Esophagus (tissue), 2 donors: Measurements from ENCODE around the gene ATP12A. TPM values are rescaled to one million over a fixed set of nuclear protein-coding genes. Genes with fewer than 3 reads are reported as not detected.
A peak's percentile ranks its signal among the peaks of the same experiment; 100 is the strongest.

ENCODE experiments used
- H3K27ac ChIP-seq, 2 donors: one replicate each; pipeline ENCODE4 v1.5.1; 2013; ENCODE audit warnings: low read depth in 2 of 2, mild to moderate bottlenecking in 2 of 2, inconsistent platforms in 1 of 2, low read length in 1 of 2, moderate library complexity in 1 of 2
- H3K27me3 ChIP-seq, 2 donors: one replicate each; pipeline ENCODE4 v1.6.1; 2013; ENCODE audit warnings: low read length in 2 of 2, control low read depth in 1 of 2, mild to moderate bottlenecking in 1 of 2; ENCODE audit not compliant: insufficient read depth in 2 of 2, control insufficient read depth in 1 of 2
- H3K36me3 ChIP-seq, 2 donors: one replicate each; pipeline ENCODE4 v1.6.1; 2013; ENCODE audit warnings: low read length in 1 of 2; ENCODE audit not compliant: control insufficient read depth in 2 of 2, insufficient read depth in 2 of 2
- H3K4me1 ChIP-seq, 2 donors: one replicate each; pipeline ENCODE4 v1.6.1; 2013; ENCODE audit warnings: low read length in 1 of 2; ENCODE audit not compliant: control insufficient read depth in 2 of 2, insufficient read depth in 2 of 2
- H3K4me3 ChIP-seq, 2 donors: one replicate each; pipeline ENCODE4 v1.5.1; 2013; ENCODE audit warnings: low read length in 2 of 2, mild to moderate bottlenecking in 2 of 2, low read depth in 1 of 2, moderate library complexity in 1 of 2
- H3K9me3 ChIP-seq, 2 donors: one replicate each; pipeline ENCODE4 v1.6.1; 2013; ENCODE audit warnings: mild to moderate bottlenecking in 2 of 2, low read depth in 1 of 2, low read length in 1 of 2, moderate library complexity in 1 of 2; ENCODE audit not compliant: control insufficient read depth in 2 of 2, insufficient read depth in 1 of 2
- WGBS, 2 donors: extraction: QIAGEN DNeasy Blood & Tissue Kit; methylation state at CpG; one replicate each; pipeline ENCODE4 v1.1.7; 2013; 5-methylcytosine and 5-hydroxymethylcytosine counted together
- polyA plus RNA-seq, 2 donors: library from polyadenylated mRNA; stranded (reverse); fragments of 200-250 nt; gene quantifications; one replicate each; pipeline ENCODE4 v1.2.3, GENCODE V29; 2013
- donor health status: healthy with polysubstance abuse.
- donor health status: Bipolar disorder and iron deficiency.

Gene ATP12A
- polyA plus RNA-seq, 2 donors: 0.81 to 1.8 TPM

- Histone ChIP-seq H3K36me3 (no peaks in the 10 kb centered on the region), H3K4me1 (no peaks in the 10 kb centered on the region), H3K27me3 (no peaks in the 10 kb centered on the region), H3K9me3 (no peaks in the 10 kb centered on the region), H3K27ac (no peak overlapping the region), H3K4me3 (no peak overlapping the region)
- 69 to 85% methylated on average over 5 of the region's 5 CpGs for WGBS, 2 donors
Observed at GRCh38 chr13:24661713-24662112, 18.5 kb upstream of the ATP12A start.

- H3K4me3 ChIP-seq: no peak overlapping the region
- 79 to 90% methylated on average over 2 of the region's 2 CpGs for WGBS, 2 donors
- H3K27ac ChIP-seq: no peak overlapping the region
Observed at GRCh38 chr13:24662195-24663088, 17.8 kb upstream of the ATP12A start.

GRCh38 chr13:24663089-24663395, 17.2 kb upstream of the ATP12A start:
- Histone ChIP-seq H3K36me3 (no peaks in the 10 kb centered on the region), H3K4me3 (no peak overlapping the region), H3K27ac (no peak overlapping the region), H3K9me3 (no peaks in the 10 kb centered on the region), H3K4me1 (no peaks in the 10 kb centered on the region), H3K27me3 (no peaks in the 10 kb centered on the region)
- WGBS, 2 donors: 81 to 84% methylated on average over 4 of the region's 4 CpGs

More at GRCh38 chr13:24662195-24663088, 17.8 kb upstream of the ATP12A start:
- Histone ChIP-seq H3K36me3 (no peaks in the 10 kb centered on the region), H3K27me3 (no peaks in the 10 kb centered on the region), H3K4me1 (no peaks in the 10 kb centered on the region), H3K9me3 (no peaks in the 10 kb centered on the region)

DNA sequence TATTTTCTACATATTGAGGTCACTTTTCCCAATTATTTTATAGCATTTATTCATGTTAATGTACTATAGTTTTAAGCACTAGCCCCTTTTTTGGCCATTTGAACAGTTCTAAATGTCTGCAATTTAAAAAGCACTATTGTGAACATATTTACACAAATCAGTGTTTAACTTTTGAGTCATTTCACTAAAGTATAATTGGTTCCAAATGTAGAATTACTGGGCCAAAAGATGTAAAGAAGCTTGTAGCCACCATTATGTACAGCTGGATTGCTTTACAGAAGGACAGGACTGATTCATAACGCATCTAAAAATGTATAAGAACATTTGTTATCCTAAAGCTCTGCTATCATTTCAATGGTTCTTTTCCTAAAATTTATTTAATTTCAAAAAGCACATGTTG, 16.6 kb upstream of the ATP12A start:
- 82 to 88% methylated on average over 1 of the region's 1 CpG for WGBS, 2 donors
- Histone ChIP-seq H3K36me3 (no peaks in the 10 kb centered on the region), H3K27ac (no peak overlapping the region), H3K4me1 (peaks cover 0 to 3% of the 10 kb centered on the region in 2 donors), H3K9me3 (no peaks in the 10 kb centered on the region), H3K27me3 (no peaks in the 10 kb centered on the region), H3K4me3 (no peak overlapping the region)

DNA sequence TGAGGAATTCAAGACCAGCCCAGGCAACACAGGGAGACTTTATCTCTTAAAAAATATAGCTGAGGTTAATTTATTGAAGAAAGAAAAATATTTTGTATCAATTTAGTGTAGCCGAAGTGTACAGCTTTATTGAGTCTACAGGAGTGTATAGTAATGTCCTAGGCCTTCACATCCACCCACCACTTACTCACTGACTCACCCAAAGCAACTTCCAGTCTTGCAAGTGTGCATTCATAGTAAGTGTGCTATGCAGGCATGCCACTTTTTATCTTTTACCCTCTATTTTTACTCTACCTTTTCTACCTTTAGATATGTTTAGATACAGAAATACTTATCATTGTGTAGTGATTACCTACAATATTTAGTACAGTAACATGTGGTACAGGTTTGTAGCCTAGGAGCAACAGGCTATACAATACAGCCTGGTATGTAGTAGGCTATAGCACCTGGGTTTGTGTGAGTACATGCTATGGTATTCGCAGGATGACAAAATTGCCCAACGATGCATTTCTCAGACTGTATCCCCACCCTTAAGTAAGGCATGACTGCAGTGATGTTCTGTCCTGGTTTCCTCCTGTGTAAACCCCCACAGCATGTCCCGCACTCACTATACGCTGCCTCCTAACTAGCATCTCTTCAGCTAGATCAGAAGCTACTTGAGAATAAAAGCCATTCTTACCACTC, 15.3 kb upstream of the ATP12A start:
- Histone ChIP-seq H3K27me3 (no peaks in the 10 kb centered on the region), H3K36me3 (no peaks in the 10 kb centered on the region), H3K4me3 (no peak overlapping the region), H3K4me1 (peaks cover 0 to 6% of the 10 kb centered on the region in 2 donors), H3K9me3 (no peaks in the 10 kb centered on the region), H3K27ac (peak overlapping the region in 1 of 2 donors; percentile 8)
- 68 to 85% methylated on average over 5 of the region's 5 CpGs for WGBS, 2 donors

GRCh38 chr13:24668511-24668910, 11.7 kb upstream of the ATP12A start:
- Histone ChIP-seq H3K36me3 (no peaks in the 10 kb centered on the region), H3K4me3 (no peak overlapping the region), H3K27ac (peak overlapping the region in 1 of 2 donors; percentile 38), H3K4me1 (peaks cover 0 to 6% of the 10 kb centered on the region in 2 donors), H3K27me3 (no peaks in the 10 kb centered on the region), H3K9me3 (no peaks in the 10 kb centered on the region)
- WGBS, 2 donors: 83 to 85% methylated on average over 4 of the region's 4 CpGs

GRCh38 chr13:24668955-24669582, 11.1 kb upstream of the ATP12A start:
- H3K27me3 ChIP-seq: no peaks in the 10 kb centered on the region
- H3K9me3 ChIP-seq: no peaks in the 10 kb centered on the region
- H3K4me3 ChIP-seq: no peak overlapping the region
- WGBS, 2 donors: 65 to 76% methylated on average over 5 of the region's 5 CpGs
- H3K27ac ChIP-seq: peak overlapping the region in 1 of 2 donors; percentile 82
- peaks cover 0 to 6% of the 10 kb centered on the region in 2 donors for H3K4me1 ChIP-seq
- no peaks in the 10 kb centered on the region for H3K36me3 ChIP-seq

DNA sequence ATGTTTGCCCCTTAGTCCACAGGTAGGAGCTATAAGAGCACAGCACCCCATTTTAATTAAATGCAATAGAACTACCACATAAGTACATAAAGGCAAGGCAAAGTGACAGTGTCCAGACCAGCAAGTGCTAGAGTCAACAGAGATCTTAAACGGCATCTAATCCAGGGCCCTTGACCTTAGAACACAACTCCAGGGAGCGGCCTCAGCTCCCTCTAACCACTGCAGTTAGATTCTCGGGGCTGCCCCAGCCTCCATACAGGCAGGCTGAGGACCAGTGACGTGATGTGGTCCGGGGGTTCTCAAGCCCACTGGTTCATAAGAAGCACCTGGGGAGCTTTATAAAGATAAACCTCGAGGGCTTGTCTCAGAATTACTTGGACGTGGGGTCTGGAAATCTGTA, 10.0 kb upstream of the ATP12A start:
- no peak overlapping the region for H3K27ac ChIP-seq
- H3K27me3 ChIP-seq: no peaks in the 10 kb centered on the region
- H3K4me3 ChIP-seq: no peak overlapping the region
- no peaks in the 10 kb centered on the region for H3K36me3 ChIP-seq
- peaks cover 0 to 6% of the 10 kb centered on the region in 2 donors for H3K4me1 ChIP-seq
- no peaks in the 10 kb centered on the region for H3K9me3 ChIP-seq
- WGBS, 2 donors: 66 to 84% methylated on average over 7 of the region's 7 CpGs

- no peak overlapping the region for H3K4me3 ChIP-seq
Observed at GRCh38 chr13:24670961-24671381, 9.2 kb upstream of the ATP12A start.

More at GRCh38 chr13:24670961-24671381, 9.2 kb upstream of the ATP12A start:
- Histone ChIP-seq H3K9me3 (no peaks in the 10 kb centered on the region), H3K27me3 (no peaks in the 10 kb centered on the region), H3K36me3 (no peaks in the 10 kb centered on the region), H3K4me1 (peaks cover 0 to 6% of the 10 kb centered on the region in 2 donors), H3K27ac (peak overlapping the region in 1 of 2 donors; percentile 50)
- 12 to 16% methylated on average over 6 of the region's 6 CpGs for WGBS, 2 donors
